ENCODE measurements around the gene ZNF28. TPM values are rescaled to one million over a fixed set of nuclear protein-coding genes. Genes with fewer than 3 reads are reported as not detected.

ZNF28 gene
- total and polyA plus RNA-seq, 9 of the 15 experiments (the other 6 are each of a cell fraction or from before 2014, with no cell fraction given): 19.4 to 38.5 (median 31.5) TPM

GRCh38 chr19:52749780-52750179 is 71.7 kb downstream of the ZNF28 start:
- H3K27ac ChIP-seq (ENCODE audit: extremely low read depth, low read depth, low read length): no peak overlapping the region
- ChIA-PET CTCF (ENCODE audit: low intra/inter-chr PET ratio) (no interaction called here), POLR2A (no interaction called here)
- ATAC-seq (no peak), DNase-seq (ENCODE audit: extremely low read depth in 1 of 4, low spot score in 3 of 4) (peak in 1 of 4 experiments; percentile 47), FAIRE-seq (no peak)
- in situ Hi-C loops (cut with MboI) (no loop called here), intact Hi-C loops (cut with micrococcal nuclease) (loop anchor here (2.0 kb wide), 1 partner anchor 501 kb away; no protein-coding TSS in a partner anchor)
- H3K9ac ChIP-seq (ENCODE audit: insufficient read depth in 1 of 2, low read depth in 2 of 2, low read length in 2 of 2): no peak overlapping the region
- H3K36me3 ChIP-seq (ENCODE audit: control insufficient read depth, insufficient read depth, low read length): no peaks in the 10 kb centered on the region
- H4K20me1 ChIP-seq (replicated peaks; ENCODE audit: control insufficient read depth, insufficient read depth, low read length): no peaks in the 10 kb centered on the region
- peaks cover 0 to 3% of the 10 kb centered on the region in 2 experiments; a peak in 3 of 5 replicates for H3K4me1 ChIP-seq (replicated peaks in 1 of 2; ENCODE audit: control insufficient read depth in 2 of 2, insufficient read depth in 2 of 2, low read length in 2 of 2)
- H3K27me3 ChIP-seq (ENCODE audit: control insufficient read depth in 2 of 2, insufficient read depth in 2 of 2, low read length in 2 of 2): no peaks in the 10 kb centered on the region
- no peaks in the 10 kb centered on the region for H3K79me2 ChIP-seq (ENCODE audit: control insufficient read depth, insufficient read depth, low read length)
- peaks cover 5% of the 10 kb centered on the region; the same call in 1 of the 2 replicates for H3K9me3 ChIP-seq (replicated peaks; ENCODE audit: control insufficient read depth, insufficient read depth, low read depth, low read length)
- no peaks in the 10 kb centered on the region for H3K9me1 ChIP-seq (ENCODE audit: control insufficient read depth, insufficient read depth, low read length)
- BruUV-seq (replicated peaks): no TSS peak
- 0 out of 2 replicates have a peak overlapping the region, but pooled peaks have one; percentile 11 for H3K4me2 ChIP-seq (ENCODE audit: insufficient read depth, low read length)
- no peak overlapping the region for H3K4me3 ChIP-seq
- H2AFZ ChIP-seq (ENCODE audit: low read depth, low read length): no peak overlapping the region
- WGBS (ENCODE audit: insufficient coverage, low coverage, missing lambda C conversion rate): 7% methylated on average over 4 of the region's 4 CpGs
- no peak for TF ChIP-seq ZNF778 (CRISPR knock-in tag; IDR thresholded peaks at IDR 0.05)
- TF ChIP-seq GTF2B (IDR thresholded peaks at IDR 0.05; ENCODE audit: extremely low read depth, insufficient read length): no peak
- TF ChIP-seq TAL1 (IDR thresholded peaks at IDR 0.05): peak; percentile 43; the same call in 1 of the 2 replicates
- no peak for TF ChIP-seq MTA3 (IDR thresholded peaks at IDR 0.05; ENCODE audit: borderline replicate concordance)
- no peak for TF ChIP-seq CEBPZ (IDR thresholded peaks at IDR 0.05; ENCODE audit: borderline replicate concordance, low read depth, low read length)
- no peak for TF ChIP-seq NR2F6 (CRISPR knock-in tag; IDR thresholded peaks at IDR 0.05)
- TF ChIP-seq FOXP4 (CRISPR knock-in tag; IDR thresholded peaks at IDR 0.05; ENCODE audit: borderline replicate concordance): no peak
- TF ChIP-seq CAMTA2 (CRISPR knock-in tag; conservative IDR thresholded peaks at IDR 0.05): no peak
- peak; percentile 74 for TF ChIP-seq CBFA2T2 (conservative IDR thresholded peaks at IDR 0.05)
- no peak for TF ChIP-seq HMG20B (CRISPR knock-in tag; IDR thresholded peaks at IDR 0.05)
- no peak for TF ChIP-seq TCF7L2 (IDR thresholded peaks at IDR 0.05; ENCODE audit: low read depth, low read length)
- no peak for TF ChIP-seq GATAD2A (IDR thresholded peaks at IDR 0.05)
- no peak for TF ChIP-seq WHSC1 (IDR thresholded peaks at IDR 0.05; ENCODE audit: low read length)
- TF ChIP-seq SPI1 (IDR thresholded peaks at IDR 0.05; ENCODE audit: borderline replicate concordance, low read depth, low read length): peak; percentile 77; the same call in 1 of the 2 replicates
- peak; percentile 42; the same call in 1 of the 2 replicates for TF ChIP-seq KLF16 (IDR thresholded peaks at IDR 0.05)
- TF ChIP-seq MITF (IDR thresholded peaks at IDR 0.05): no peak
- no peak for TF ChIP-seq PCBP1 (IDR thresholded peaks at IDR 0.05; ENCODE audit: low read depth, low read length, poor library complexity, severe bottlenecking)

Measured in K562 (cell line).